HG03575 (cell line): Measurements from ENCODE around the gene DOP1B.
"Not testable (repeated sequence)": the region's sequence is repeated elsewhere in the genome, so short reads cannot be mapped to it uniquely, and the experiment has no call there.

Experiments used
- ATAC-seq: cut with Tn5 transposase; IDR thresholded peaks from one replicate; pipeline ENCODE4 v1.9.1; 2021; ENCODE audit not compliant: unreplicated experiment, insufficient number of reproducible peaks, low FRiP score; ENCODE audit errors: extremely low read depth

DOP1B gene

GRCh38 chr21:36130839-36131238 lies 25.8 kb upstream of the DOP1B start:
- ATAC-seq: not testable (repeated sequence)

- ATAC-seq: no peak
Measured at GRCh38 chr21:36132696-36133095, 23.9 kb upstream of the DOP1B start.

- ATAC-seq: no peak
Measured at GRCh38 chr21:36134803-36135390, 21.7 kb upstream of the DOP1B start, which contains the start of gene CBR3. CBR3 (plus strand) TSS chr21:36135079; CDS start chr21:36135193, 114 bp downstream.

- ATAC-seq: no peak
Measured at GRCh38 chr21:36135391-36136102, 21.1 kb upstream of the DOP1B start.

- not testable (repeated sequence) for ATAC-seq
Measured at GRCh38 chr21:36139791-36140190, 16.8 kb upstream of the DOP1B start.

GRCh38 chr21:36141513-36141925 lies 15.1 kb upstream of the DOP1B start:
- peak; percentile 64 for ATAC-seq

- ATAC-seq: not testable (repeated sequence)
Measured at GRCh38 chr21:36144233-36144632, 12.4 kb upstream of the DOP1B start.

- ATAC-seq: no peak
Measured at GRCh38 chr21:36145259-36145658, 11.4 kb upstream of the DOP1B start.

- ATAC-seq: no peak
Measured at GRCh38 chr21:36147911-36148310, 8.7 kb upstream of the DOP1B start.

- no peak for ATAC-seq
Measured at GRCh38 chr21:36148886-36149285, 7.7 kb upstream of the DOP1B start.

GRCh38 chr21:36149788-36150711 lies 6.6 kb upstream of the DOP1B start:
- ATAC-seq: no peak

- ATAC-seq: no peak
Measured at GRCh38 chr21:36155603-36156338, 853 bp upstream of the DOP1B start.

- peak; percentile 34 for ATAC-seq
Measured at GRCh38 chr21:36156339-36156814, 247 bp upstream of the DOP1B start.

GRCh38 chr21:36159356-36159921 lies 2.8 kb downstream of the DOP1B start:
- ATAC-seq: no peak

GRCh38 chr21:36160850-36161178 lies 4.2 kb downstream of the DOP1B start:
- no peak for ATAC-seq

- no peak for ATAC-seq
Measured at GRCh38 chr21:36162631-36163030, 6.0 kb downstream of the DOP1B start.

- no peak for ATAC-seq
Measured at GRCh38 chr21:36163750-36164741, 7.4 kb downstream of the DOP1B start.

- ATAC-seq: no peak
Measured at GRCh38 chr21:36165356-36165755, 8.7 kb downstream of the DOP1B start.
